Measurements from ENCODE around the gene KRT7. TPM values are rescaled to one million over a fixed set of nuclear protein-coding genes. Genes with fewer than 3 reads are reported as not detected.

Gene KRT7
- total and polyA plus RNA-seq, 12 donors: 0.33 to 34.8 (median 8.4) TPM

GRCh38 chr12:52246720-52247621, 13.9 kb downstream of the KRT7 start:
- H3K36me3 ChIP-seq (replicated peaks in 1 of 2): no peaks in the 10 kb centered on the region
- no peaks in the 10 kb centered on the region for H3K9me3 ChIP-seq (replicated peaks in 1 of 3)
- H3K4me1 ChIP-seq (replicated peaks in 1 of 2): peaks cover 44 to 56% of the 10 kb centered on the region in 2 donors
- TF ChIP-seq CTCF (IDR thresholded peaks at IDR 0.05): no peak
- peak in 1 of 2 donors; percentile 55 for TF ChIP-seq POLR2A (IDR thresholded peaks at IDR 0.05)
- H3K27ac ChIP-seq: peak overlapping the region; percentile 73 to 92 (median 83)
- no peaks in the 10 kb centered on the region for H3K27me3 ChIP-seq
- intact Hi-C loops (cut with DNase I): no loop called here
- DNase-seq: peak; percentile 70 to 85 (median 80)
- WGBS, 4 donors: 40 to 49% (median 45%) methylated on average over 9 to 10 of the region's 10 CpGs
- no peak overlapping the region for H3K4me3 ChIP-seq

GRCh38 chr12:52247622-52248540, 14.8 kb downstream of the KRT7 start:
- 56 to 63% (median 59%) methylated on average over 10 of the region's 10 CpGs for WGBS, 4 donors
- Histone ChIP-seq H3K9me3 (replicated peaks in 1 of 3) (no peaks in the 10 kb centered on the region), H3K27ac (peak overlapping the region; percentile 73 to 92 (median 83)), H3K4me3 (no peak overlapping the region), H3K4me1 (replicated peaks in 1 of 2) (peaks cover 44 to 56% of the 10 kb centered on the region in 2 donors), H3K36me3 (replicated peaks in 1 of 2) (no peaks in the 10 kb centered on the region), H3K27me3 (no peaks in the 10 kb centered on the region)
- TF ChIP-seq CTCF (IDR thresholded peaks at IDR 0.05): no peak
- no peak for TF ChIP-seq POLR2A (IDR thresholded peaks at IDR 0.05)
- intact Hi-C loops (cut with DNase I): no loop called here
- peak in 1 of 7 donors; percentile 19 for DNase-seq

- Histone ChIP-seq H3K4me3 (no peak overlapping the region), H3K27ac (peak overlapping the region in 4 of 5 donors; percentile 73 to 92 (median 85)), H3K4me1 (replicated peaks in 1 of 2) (peaks cover 39 to 48% of the 10 kb centered on the region in 2 donors), H3K36me3 (replicated peaks in 1 of 2) (no peaks in the 10 kb centered on the region), H3K9me3 (replicated peaks in 1 of 3) (no peaks in the 10 kb centered on the region), H3K27me3 (no peaks in the 10 kb centered on the region)
- DNase-seq: peak; percentile 62 to 89 (median 87)
- TF ChIP-seq POLR2A (IDR thresholded peaks at IDR 0.05) (peak in 1 of 2 donors; percentile 30), CTCF (IDR thresholded peaks at IDR 0.05) (no peak)
- intact Hi-C loops (cut with DNase I): no loop called here
- 80 to 87% (median 81%) methylated on average over 15 to 18 of the region's 18 CpGs for WGBS, 4 donors
These were observed 15.8 kb downstream of the KRT7 start for GRCh38 chr12:52248541-52249461.
